ENCODE results near the gene TEKT5. TPM values are rescaled to one million over a fixed set of nuclear protein-coding genes. Genes with fewer than 3 reads are reported as not detected.
A peak's percentile ranks its signal among the peaks of the same experiment; 100 is the strongest.

TEKT5 gene
- total RNA-seq, 4 donors from 2014 or later: 0.62 TPM; not detected in 3

DNA sequence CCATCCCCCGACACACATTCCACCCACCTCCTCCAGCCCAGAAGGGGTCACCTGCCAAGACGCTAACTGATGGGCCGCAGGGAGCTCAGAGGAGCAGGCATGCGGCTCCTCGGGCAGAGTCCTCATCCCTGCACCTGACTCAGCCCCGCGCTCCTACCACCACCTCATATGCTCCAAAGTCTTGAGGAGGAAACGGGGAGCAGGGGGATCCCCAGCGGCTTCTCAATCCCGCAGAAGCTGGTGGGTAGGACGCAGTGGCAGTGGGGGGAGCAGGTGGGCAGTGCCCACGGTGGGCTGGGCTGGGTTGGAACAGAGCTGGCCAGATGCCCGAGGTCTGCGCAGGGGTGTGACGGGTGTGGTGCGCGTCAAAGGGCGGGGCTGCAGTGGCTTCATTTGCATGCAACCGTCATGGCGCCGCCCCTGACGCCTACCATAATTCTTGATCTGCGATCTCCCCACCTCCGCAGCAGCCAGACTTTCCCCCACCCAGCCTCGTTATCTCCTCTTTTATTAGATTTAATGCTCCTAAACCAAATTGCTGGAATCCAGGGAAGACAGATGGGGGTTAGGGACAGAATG is 75.4 kb downstream of the TEKT5 start:
- no peak for TF ChIP-seq POLR2A (IDR thresholded peaks at IDR 0.05)
- TF ChIP-seq, protein P1, sequence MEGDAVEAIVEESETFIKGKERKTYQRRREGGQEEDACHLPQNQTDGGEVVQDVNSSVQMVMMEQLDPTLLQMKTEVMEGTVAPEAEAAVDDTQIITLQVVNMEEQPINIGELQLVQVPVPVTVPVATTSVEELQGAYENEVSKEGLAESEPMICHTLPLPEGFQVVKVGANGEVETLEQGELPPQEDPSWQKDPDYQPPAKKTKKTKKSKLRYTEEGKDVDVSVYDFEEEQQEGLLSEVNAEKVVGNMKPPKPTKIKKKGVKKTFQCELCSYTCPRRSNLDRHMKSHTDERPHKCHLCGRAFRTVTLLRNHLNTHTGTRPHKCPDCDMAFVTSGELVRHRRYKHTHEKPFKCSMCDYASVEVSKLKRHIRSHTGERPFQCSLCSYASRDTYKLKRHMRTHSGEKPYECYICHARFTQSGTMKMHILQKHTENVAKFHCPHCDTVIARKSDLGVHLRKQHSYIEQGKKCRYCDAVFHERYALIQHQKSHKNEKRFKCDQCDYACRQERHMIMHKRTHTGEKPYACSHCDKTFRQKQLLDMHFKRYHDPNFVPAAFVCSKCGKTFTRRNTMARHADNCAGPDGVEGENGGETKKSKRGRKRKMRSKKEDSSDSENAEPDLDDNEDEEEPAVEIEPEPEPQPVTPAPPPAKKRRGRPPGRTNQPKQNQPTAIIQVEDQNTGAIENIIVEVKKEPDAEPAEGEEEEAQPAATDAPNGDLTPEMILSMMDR (IDR thresholded peaks at IDR 0.05): no peak
- Histone ChIP-seq H3K9me3 (no peaks in the 10 kb centered on the region), H3K27ac (no peak overlapping the region), H3K27me3 (no peaks in the 10 kb centered on the region), H3K36me3 (no peaks in the 10 kb centered on the region), H3K4me3 (no peak overlapping the region), H3K4me1 (no peaks in the 10 kb centered on the region)
- no peak for DNase-seq
- intact Hi-C loops (cut with DNase I; ENCODE audit: low total_unique reads): no loop called here

- no peak overlapping the region for H3K4me3 ChIP-seq
- no peaks in the 10 kb centered on the region for H3K27me3 ChIP-seq
These were observed 76.0 kb downstream of the TEKT5 start for GRCh38 chr16:10618710-10619209.

DNA sequence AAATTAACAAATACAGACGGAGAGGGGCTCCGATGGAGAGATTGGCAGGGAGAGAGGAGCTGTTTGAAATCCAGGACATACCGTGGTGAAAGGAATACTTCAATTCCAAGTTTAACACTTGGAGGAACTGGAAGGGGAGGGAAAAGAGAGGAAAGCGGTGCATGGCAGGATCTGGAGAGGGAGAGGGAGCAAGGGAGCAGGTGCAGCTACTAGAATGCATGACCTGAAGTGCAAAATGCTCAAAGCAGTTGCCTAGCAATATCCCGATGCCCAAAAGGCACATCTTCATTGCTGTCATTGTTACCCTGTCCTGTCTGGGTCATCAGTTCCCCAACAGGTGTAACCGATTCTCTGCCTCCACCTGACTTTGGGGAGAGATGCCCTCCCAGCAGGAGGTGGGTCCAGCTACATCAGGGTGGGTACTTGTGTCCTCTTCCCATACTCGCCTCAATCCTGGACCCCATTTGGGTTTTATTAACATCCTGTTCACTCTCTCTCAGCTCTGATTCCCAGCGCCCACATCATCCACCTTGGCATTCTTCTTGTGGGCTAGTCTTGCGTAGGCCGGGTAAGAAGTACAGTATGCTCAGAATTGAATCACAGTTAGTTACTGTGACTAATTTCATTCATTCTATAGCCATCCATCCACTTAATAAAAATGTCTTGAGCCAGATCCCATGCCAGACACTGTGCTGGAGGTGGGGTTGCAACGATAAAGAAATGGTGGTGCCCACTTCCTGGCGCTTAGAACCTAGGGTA is 76.9 kb downstream of the TEKT5 start:
- no peaks in the 10 kb centered on the region for H3K27me3 ChIP-seq
- H3K27ac ChIP-seq: no peak overlapping the region
- TF ChIP-seq, protein P1 (IDR thresholded peaks at IDR 0.05): no peak
- TF ChIP-seq POLR2A (IDR thresholded peaks at IDR 0.05): no peak
- no peak overlapping the region for H3K4me3 ChIP-seq
- no peaks in the 10 kb centered on the region for H3K4me1 ChIP-seq
- no peaks in the 10 kb centered on the region for H3K36me3 ChIP-seq
- no peaks in the 10 kb centered on the region for H3K9me3 ChIP-seq
- intact Hi-C loops (cut with DNase I; ENCODE audit: low total_unique reads): no loop called here
- no peak for DNase-seq

More at GRCh38 chr16:10618710-10619209, 76.0 kb downstream of the TEKT5 start:
- no peaks in the 10 kb centered on the region for H3K36me3 ChIP-seq
- intact Hi-C loops (cut with DNase I; ENCODE audit: low total_unique reads): no loop called here
- no peak overlapping the region for H3K27ac ChIP-seq
- no peaks in the 10 kb centered on the region for H3K4me1 ChIP-seq
- H3K9me3 ChIP-seq: no peaks in the 10 kb centered on the region
- no peak for DNase-seq
- TF ChIP-seq, protein P1 (IDR thresholded peaks at IDR 0.05): no peak
- TF ChIP-seq POLR2A (IDR thresholded peaks at IDR 0.05): no peak

- no peak overlapping the region for H3K4me3 ChIP-seq
- H3K36me3 ChIP-seq: no peaks in the 10 kb centered on the region
- intact Hi-C loops (cut with DNase I; ENCODE audit: low total_unique reads): no loop called here
- TF ChIP-seq, protein P1 (IDR thresholded peaks at IDR 0.05): no peak
- TF ChIP-seq POLR2A (IDR thresholded peaks at IDR 0.05): no peak
- DNase-seq: peak; percentile 36 to 40
- no peaks in the 10 kb centered on the region for H3K4me1 ChIP-seq
- H3K27ac ChIP-seq: peak overlapping the region in 1 of 2 donors; percentile 10
- no peaks in the 10 kb centered on the region for H3K27me3 ChIP-seq
- no peaks in the 10 kb centered on the region for H3K9me3 ChIP-seq
These were observed 77.7 kb downstream of the TEKT5 start for GRCh38 chr16:10616756-10617640.

All from uterus (tissue), 4 donors.